K562 (cell line): ENCODE data around the gene USP12. TPM values are rescaled to one million over a fixed set of nuclear protein-coding genes. Genes with fewer than 3 reads are reported as not detected.

Experiments
- ATAC-seq: fragments of 200-7000 bp; cut with Tn5 transposase; 3 replicates; pipeline ENCODE4 v1.9.1; 2020; ENCODE audit warnings: moderate library complexity
- BruUV-seq: library from RNA; stranded (reverse); fragments of 400-500 nt; replicated peaks from 2 replicates; lab custom pipeline; 2021; lab: Mats Ljungman, UMichigan
- CTCF ChIA-PET: fragments of 300-600 bp; formaldehyde crosslinking; extraction: SDS; loops from one replicate; lab custom pipeline; 2021; ENCODE audit warnings: low intra/inter-chr PET ratio; lab: Yijun Ruan, JAX
- POLR2A ChIA-PET: fragments of 300-600, 350-650 bp; sonication (Branson Sonifier 250); formaldehyde crosslinking; extraction: SDS; loops from one replicate; lab custom pipeline; 2021; ENCODE audit warnings: antibody characterized with exemption, inconsistent platforms; lab: Yijun Ruan, JAX
- DNase-seq, 4 experiments: peaks; one replicate each; pipeline versions ENCODE4 v3.0.0 to v3.0.0-alpha.2; 2011 to 2018; ENCODE audit warnings: low spot score in 3 of 4, mixed read lengths in 3 of 4; ENCODE audit errors: extremely low read depth in 1 of 4
- FAIRE-seq: peaks from 2 replicates; lab custom pipeline; 2011; peaks lifted over from hg19 to GRCh38; lab: Jason Lieb, UNC
- H2AFZ ChIP-seq: 2 replicates; pipeline ENCODE4 v1.6.0; 2011; ENCODE audit warnings: low read depth, low read length, control low read depth, inconsistent platforms
- H3K27ac ChIP-seq: fragments of 200-600 bp; 3 replicates; pipeline ENCODE4 v1.8.0; 2011; ENCODE audit warnings: low read depth, mild to moderate bottlenecking, control low read depth, inconsistent platforms, low read length, moderate library complexity, mixed read lengths; ENCODE audit errors: extremely low read depth
- H3K27me3 ChIP-seq, 2 experiments: fragments of 300-600 bp in 1 of 2; 2 replicates in 1 of 2; 3 replicates in 1 of 2; pipeline versions ENCODE4 v1.6.0 to v1.8.0; 2011; ENCODE audit warnings: inconsistent platforms in 2 of 2, low read length in 2 of 2, mild to moderate bottlenecking in 1 of 2, mixed read lengths in 1 of 2, moderate library complexity in 1 of 2; ENCODE audit not compliant: control insufficient read depth in 2 of 2, insufficient read depth in 2 of 2
- H3K36me3 ChIP-seq: fragments of 300-600 bp; 3 replicates; pipeline ENCODE4 v1.8.0; 2011; ENCODE audit warnings: mild to moderate bottlenecking, low read length, inconsistent platforms; ENCODE audit not compliant: control insufficient read depth, insufficient read depth
- H3K4me1 ChIP-seq, 2 experiments: fragments of 200-600 bp in 1 of 2; replicated peaks in 1 of 2; 2 replicates in 1 of 2; 3 replicates in 1 of 2; pipeline versions ENCODE4 v1.5.1 to v1.8.0; 2011; ENCODE audit warnings: inconsistent platforms in 2 of 2, low read length in 2 of 2, mild to moderate bottlenecking in 1 of 2, mixed read lengths in 1 of 2, moderate library complexity in 1 of 2; ENCODE audit not compliant: control insufficient read depth in 2 of 2, insufficient read depth in 2 of 2
- H3K4me2 ChIP-seq: 2 replicates; pipeline ENCODE4 v1.6.1; 2011; ENCODE audit warnings: low read length, control low read depth, inconsistent platforms, mixed read lengths; ENCODE audit not compliant: insufficient read depth
- H3K4me3 ChIP-seq: fragments of 200-600 bp; sonication (generic), shearing (Covaris generic); 2 replicates; pipeline ENCODE4 v1.5.1; 2016; ENCODE audit warnings: control low read depth, inconsistent platforms
- H3K79me2 ChIP-seq: fragments of 200-600 bp; 3 replicates; pipeline ENCODE4 v1.8.0; 2011; ENCODE audit warnings: low read length, inconsistent platforms; ENCODE audit not compliant: control insufficient read depth, insufficient read depth
- H3K9ac ChIP-seq, 2 experiments: 2 replicates each; pipeline versions ENCODE4 v1.6.0 to v1.6.1; 2011; ENCODE audit warnings: low read depth in 2 of 2, low read length in 2 of 2, control low read depth in 1 of 2, inconsistent platforms in 1 of 2, mild to moderate bottlenecking in 1 of 2, mixed read lengths in 1 of 2; ENCODE audit not compliant: insufficient read depth in 1 of 2
- H3K9me1 ChIP-seq: one replicate; pipeline ENCODE4 v1.6.0; 2011; ENCODE audit warnings: inconsistent platforms, mild to moderate bottlenecking, low read length, moderate library complexity; ENCODE audit not compliant: control insufficient read depth, insufficient read depth
- H3K9me3 ChIP-seq: replicated peaks from 2 replicates; pipeline ENCODE4 v1.5.1; 2011; ENCODE audit warnings: low read depth, low read length, inconsistent platforms; ENCODE audit not compliant: control insufficient read depth, insufficient read depth
- H4K20me1 ChIP-seq: replicated peaks from 2 replicates; pipeline ENCODE4 v1.6.1; 2011; ENCODE audit warnings: low read length, inconsistent platforms, mixed read lengths; ENCODE audit not compliant: control insufficient read depth, insufficient read depth
- EP300 ChIP-seq: IDR thresholded peaks from 2 replicates; pipeline ENCODE4 v1.6.1; 2012; ENCODE audit warnings: low read length, improper control_type of control experiment
- MAFK ChIP-seq: IDR thresholded peaks from 2 replicates; pipeline ENCODE4 v1.6.1; 2011; ENCODE audit warnings: low read length, improper control_type of control experiment
- MYNN ChIP-seq, 2 experiments: sonication (generic); formaldehyde crosslinking in 1 of 2; IDR thresholded peaks; 2 replicates each; pipeline versions ENCODE4 v1.5.0 to v1.6.1; 2016 to 2020; ENCODE audit warnings: antibody characterized with exemption in 1 of 2, missing genetic modification reagents in 1 of 2
- PYGO2 ChIP-seq: fragments of 450-650 bp; IDR thresholded peaks from 2 replicates; pipeline ENCODE4 v1.6.1; 2016; ENCODE audit warnings: mild to moderate bottlenecking, missing genetic modification characterization, moderate library complexity, missing compliant biosample characterization
- ZNF175 ChIP-seq: fragments of 200-800 bp; sonication (Bioruptor generic); IDR thresholded peaks from 2 replicates; pipeline ENCODE4 v1.6.1; 2016; ENCODE audit warnings: low read depth, mild to moderate bottlenecking, missing genetic modification characterization, missing compliant biosample characterization
- ZNF766 ChIP-seq: fragments of 200-800 bp; sonication (Bioruptor generic); conservative IDR thresholded peaks from 2 replicates; pipeline ENCODE4 v1.6.1; 2016; ENCODE audit warnings: missing genetic modification characterization, missing compliant biosample characterization
- WGBS: fragments of 100-300 bp; shearing (Covaris generic); methylation state at CpG from one replicate; pipeline ENCODE4 v1.1.6; 2016; ENCODE audit warnings: low coverage, mixed read lengths; ENCODE audit not compliant: insufficient coverage; ENCODE audit errors: missing lambda C conversion rate; 5-methylcytosine and 5-hydroxymethylcytosine counted together
- in situ Hi-C: fragments of 300-500 bp; cut with MboI; formaldehyde crosslinking; loops from 4 replicates; pipeline ENCODE4 v1.15.0; 2018; ENCODE audit warnings: inconsistent platforms, mixed read lengths
- intact Hi-C: fragments of 100-400 bp; cut with micrococcal nuclease; formaldehyde crosslinking; loops from 2 replicates; pipeline ENCODE4 v1.14.2; 2022
- polyA plus RNA-seq, 8 experiments: library from polyadenylated mRNA; depleted of rRNA in 4 of 8; stranded (reverse) in 5 of 8; unstranded in 3 of 8; fragments of >200 nt; fragmentation: Nextera tagmentation in 2 of 8; fragmentation: Illumina TruSeq in 1 of 8; extraction: Ambion mirVana in 2 of 8; extraction: Trizol in 1 of 8; gene quantifications; 2 replicates each; pipeline versions ENCODE4 v1.2.1 to v1.2.3, GENCODE V29; 2011 to 2014; ENCODE audit warnings: inconsistent platforms in 1 of 8, missing spikeins in 1 of 8
- total RNA-seq, 7 experiments: library from RNA; depleted of rRNA in 6 of 7; stranded (reverse); fragments of >200 nt in 6 of 7; fragmentation: Illumina TruSeq in 2 of 7; extraction: Trizol in 2 of 7; gene quantifications; 2 replicates each; pipeline versions ENCODE4 v1.2.1 to v1.2.3, GENCODE V29; 2011 to 2021; ENCODE audit warnings: low replicate concordance in 1 of 7
- TF ChIP-seq, protein P1 (sequence below): fragments of 450-650 bp; formaldehyde crosslinking; IDR thresholded peaks from 2 replicates; pipeline ENCODE4 v1.4.0; 2022; ENCODE audit warnings: missing genetic modification characterization
- TF ChIP-seq, protein P2 (sequence below), 2 experiments: IDR thresholded peaks; 2 replicates each; pipeline ENCODE4 v1.6.1; 2012; ENCODE audit warnings: improper control_type of control experiment in 2 of 2, low read depth in 2 of 2, low read length in 2 of 2, borderline replicate concordance in 1 of 2
- TF ChIP-seq, protein P3 (sequence below): fragments of 450-650 bp; IDR thresholded peaks from 2 replicates; pipeline ENCODE4 v1.7.0; 2016; ENCODE audit warnings: borderline replicate concordance

The USP12 gene
- total and polyA plus RNA-seq, 9 of the 15 experiments (the other 6 are each of a cell fraction or from before 2014, with no cell fraction given), result 1.8 to 20.5 (median 13.3) TPM

DNA sequence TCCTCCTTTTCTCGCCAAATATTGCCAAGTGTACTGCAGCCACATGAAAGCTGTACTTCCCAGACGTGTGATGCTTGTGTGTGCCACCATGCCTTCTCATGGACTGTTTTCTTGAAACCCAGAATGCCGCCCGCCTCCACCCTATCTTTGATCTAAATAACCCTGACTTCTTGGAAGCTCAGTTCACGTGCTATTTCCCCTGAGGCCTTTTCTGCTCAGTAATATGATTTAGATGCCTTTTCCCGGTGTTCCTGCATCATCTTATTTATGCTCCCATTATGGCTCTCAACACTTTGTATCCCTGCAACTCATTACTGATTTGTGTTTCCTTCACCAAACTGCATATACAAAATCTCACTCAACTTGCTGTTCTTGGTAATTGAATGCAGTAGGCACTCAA, 116.1 kb downstream of the USP12 start:
- POLR2A ChIA-PET, result no interaction called here
- DNase-seq, result no peak
- CTCF ChIA-PET, result no interaction called here
- no peak for FAIRE-seq
- Histone ChIP-seq H3K36me3 (no peaks in the 10 kb centered on the region), H3K9me3 (no peaks in the 10 kb centered on the region; the same call in 1 of the 2 replicates), H3K79me2 (no peaks in the 10 kb centered on the region), H2AFZ (no peak overlapping the region), H3K4me3 (no peak overlapping the region), H3K27me3 (no peaks in the 10 kb centered on the region), H3K27ac (no peak overlapping the region), H3K4me2 (no peak overlapping the region), H3K4me1 (peaks cover 17 to 30% of the 10 kb centered on the region in 2 experiments), H4K20me1 (no peaks in the 10 kb centered on the region), H3K9ac (no peak overlapping the region), H3K9me1 (peaks cover 8% of the 10 kb centered on the region)
- WGBS, result 42% methylated on average over 6 of the region's 6 CpGs
- in situ Hi-C loops, result no loop called here
- intact Hi-C loops, result no loop called here
- BruUV-seq, result no TSS peak
- TF ChIP-seq, protein P1, sequence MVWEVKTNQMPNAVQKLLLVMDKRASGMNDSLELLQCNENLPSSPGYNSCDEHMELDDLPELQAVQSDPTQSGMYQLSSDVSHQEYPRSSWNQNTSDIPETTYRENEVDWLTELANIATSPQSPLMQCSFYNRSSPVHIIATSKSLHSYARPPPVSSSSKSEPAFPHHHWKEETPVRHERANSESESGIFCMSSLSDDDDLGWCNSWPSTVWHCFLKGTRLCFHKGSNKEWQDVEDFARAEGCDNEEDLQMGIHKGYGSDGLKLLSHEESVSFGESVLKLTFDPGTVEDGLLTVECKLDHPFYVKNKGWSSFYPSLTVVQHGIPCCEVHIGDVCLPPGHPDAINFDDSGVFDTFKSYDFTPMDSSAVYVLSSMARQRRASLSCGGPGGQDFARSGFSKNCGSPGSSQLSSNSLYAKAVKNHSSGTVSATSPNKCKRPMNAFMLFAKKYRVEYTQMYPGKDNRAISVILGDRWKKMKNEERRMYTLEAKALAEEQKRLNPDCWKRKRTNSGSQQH, result no peak
- no peak for ATAC-seq

DNA sequence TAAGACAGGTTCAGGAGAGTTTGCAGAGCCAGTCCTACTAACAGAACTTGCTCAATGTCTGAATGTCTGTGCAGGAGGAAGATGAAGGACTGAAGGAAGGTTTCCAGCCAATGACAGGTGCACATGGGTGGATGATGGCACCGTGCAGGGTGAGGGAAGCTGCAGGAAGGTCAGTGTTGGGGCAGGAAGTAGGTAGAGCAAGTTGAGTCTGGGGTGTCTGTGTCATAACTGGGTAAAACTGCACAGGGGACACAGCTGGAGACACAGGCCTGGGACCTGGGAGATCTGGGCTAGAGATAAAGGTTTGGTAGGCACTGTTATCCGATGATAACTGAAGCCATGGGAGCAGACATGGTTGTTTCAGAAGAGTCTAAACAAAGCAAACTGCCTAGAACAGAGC, 116.9 kb downstream of the USP12 start:
- Histone ChIP-seq H3K9me1 (peaks cover 8% of the 10 kb centered on the region), H3K27ac (no peak overlapping the region), H3K9me3 (no peaks in the 10 kb centered on the region; the same call in 1 of the 2 replicates), H2AFZ (no peak overlapping the region), H3K27me3 (no peaks in the 10 kb centered on the region), H3K9ac (no peak overlapping the region), H3K4me1 (peaks cover 17 to 30% of the 10 kb centered on the region in 2 experiments), H3K4me3 (no peak overlapping the region), H3K79me2 (no peaks in the 10 kb centered on the region), H4K20me1 (no peaks in the 10 kb centered on the region), H3K36me3 (no peaks in the 10 kb centered on the region), H3K4me2 (no peak overlapping the region)
- ATAC-seq (peak; percentile 28; the same call in 2 of the 3 replicates), FAIRE-seq (no peak), DNase-seq (no peak)
- WGBS, result 24% methylated on average over 2 of the region's 2 CpGs
- CTCF ChIA-PET, result no interaction called here
- BruUV-seq, result no TSS peak
- intact Hi-C loops, result no loop called here
- in situ Hi-C loops, result no loop called here
- POLR2A ChIA-PET, result no interaction called here
- no peak for TF ChIP-seq EP300
- TF ChIP-seq MYNN (IDR thresholded peaks at IDR 0.05), result no peak
- no peak for TF ChIP-seq MYNN (CRISPR knock-in tag; IDR thresholded peaks at IDR 0.05)
- TF ChIP-seq, protein P2, sequence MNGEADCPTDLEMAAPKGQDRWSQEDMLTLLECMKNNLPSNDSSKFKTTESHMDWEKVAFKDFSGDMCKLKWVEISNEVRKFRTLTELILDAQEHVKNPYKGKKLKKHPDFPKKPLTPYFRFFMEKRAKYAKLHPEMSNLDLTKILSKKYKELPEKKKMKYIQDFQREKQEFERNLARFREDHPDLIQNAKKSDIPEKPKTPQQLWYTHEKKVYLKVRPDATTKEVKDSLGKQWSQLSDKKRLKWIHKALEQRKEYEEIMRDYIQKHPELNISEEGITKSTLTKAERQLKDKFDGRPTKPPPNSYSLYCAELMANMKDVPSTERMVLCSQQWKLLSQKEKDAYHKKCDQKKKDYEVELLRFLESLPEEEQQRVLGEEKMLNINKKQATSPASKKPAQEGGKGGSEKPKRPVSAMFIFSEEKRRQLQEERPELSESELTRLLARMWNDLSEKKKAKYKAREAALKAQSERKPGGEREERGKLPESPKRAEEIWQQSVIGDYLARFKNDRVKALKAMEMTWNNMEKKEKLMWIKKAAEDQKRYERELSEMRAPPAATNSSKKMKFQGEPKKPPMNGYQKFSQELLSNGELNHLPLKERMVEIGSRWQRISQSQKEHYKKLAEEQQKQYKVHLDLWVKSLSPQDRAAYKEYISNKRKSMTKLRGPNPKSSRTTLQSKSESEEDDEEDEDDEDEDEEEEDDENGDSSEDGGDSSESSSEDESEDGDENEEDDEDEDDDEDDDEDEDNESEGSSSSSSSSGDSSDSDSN (IDR thresholded peaks at IDR 0.05; ENCODE audit: borderline replicate concordance in 1 of 2, low read depth in 2 of 2, low read length in 2 of 2), result no peak
- no peak for TF ChIP-seq ZNF766 (CRISPR knock-in tag)
- no peak for TF ChIP-seq ZNF175 (CRISPR knock-in tag)
- TF ChIP-seq, protein P3, sequence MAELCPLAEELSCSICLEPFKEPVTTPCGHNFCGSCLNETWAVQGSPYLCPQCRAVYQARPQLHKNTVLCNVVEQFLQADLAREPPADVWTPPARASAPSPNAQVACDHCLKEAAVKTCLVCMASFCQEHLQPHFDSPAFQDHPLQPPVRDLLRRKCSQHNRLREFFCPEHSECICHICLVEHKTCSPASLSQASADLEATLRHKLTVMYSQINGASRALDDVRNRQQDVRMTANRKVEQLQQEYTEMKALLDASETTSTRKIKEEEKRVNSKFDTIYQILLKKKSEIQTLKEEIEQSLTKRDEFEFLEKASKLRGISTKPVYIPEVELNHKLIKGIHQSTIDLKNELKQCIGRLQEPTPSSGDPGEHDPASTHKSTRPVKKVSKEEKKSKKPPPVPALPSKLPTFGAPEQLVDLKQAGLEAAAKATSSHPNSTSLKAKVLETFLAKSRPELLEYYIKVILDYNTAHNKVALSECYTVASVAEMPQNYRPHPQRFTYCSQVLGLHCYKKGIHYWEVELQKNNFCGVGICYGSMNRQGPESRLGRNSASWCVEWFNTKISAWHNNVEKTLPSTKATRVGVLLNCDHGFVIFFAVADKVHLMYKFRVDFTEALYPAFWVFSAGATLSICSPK, result no peak
- TF ChIP-seq MAFK, result no peak
- TF ChIP-seq PYGO2 (tag), result no peak
